Adrenal gland (tissue), 12 donors: ENCODE results near the gene TP53I11. TPM values are rescaled to one million over a fixed set of nuclear protein-coding genes. Genes with fewer than 3 reads are reported as not detected.

Experiments
- DNase-seq, 7 donors: peaks; one replicate each; pipeline ENCODE4 v3.0.0-alpha.2; 2019 to 2020
- H3K27ac ChIP-seq, 5 donors: fragments of 200-600 bp; sonication (generic) in 4 of 5; 1 replicate in 3 of 5; 2 replicates in 2 of 5; pipeline versions ENCODE4 v1.5.1 to v1.8.0; 2016 to 2020; ENCODE audit warnings: mild to moderate bottlenecking in 1 of 5
- H3K27me3 ChIP-seq: fragments of 200-600 bp; 2 replicates; pipeline ENCODE4 v1.8.0; 2021
- H3K36me3 ChIP-seq, 2 donors: fragments of 200-600 bp; replicated peaks in 1 of 2; 1 replicate in 1 of 2; 2 replicates in 1 of 2; pipeline versions ENCODE4 v1.5.1 to v1.8.0; 2018 to 2022
- H3K4me1 ChIP-seq, 2 donors: fragments of 200-600 bp; replicated peaks in 1 of 2; 1 replicate in 1 of 2; 2 replicates in 1 of 2; pipeline versions ENCODE4 v1.5.1 to v1.8.0; 2018 to 2021
- H3K4me3 ChIP-seq, 4 donors: fragments of 200-600 bp; sonication (generic) in 3 of 4; one replicate each; pipeline ENCODE4 v1.5.1; 2016 to 2018
- H3K9me3 ChIP-seq, 3 donors: fragments of 200-600 bp; sonication (generic) in 1 of 3; replicated peaks in 1 of 3; 1 replicate in 2 of 3; 2 replicates in 1 of 3; pipeline versions ENCODE4 v1.5.1 to v1.8.0; 2016 to 2021
- POLR2A ChIP-seq, 2 donors: fragments of 450-650 bp; IDR thresholded peaks; one replicate each; pipeline ENCODE4 v1.6.1; 2017; ENCODE audit warnings: antibody characterized with exemption in 2 of 2, mild to moderate bottlenecking in 2 of 2, moderate library complexity in 1 of 2
- WGBS, 4 donors: extraction: QIAGEN DNeasy Blood & Tissue Kit in 2 of 4; methylation state at CpG; one replicate each; pipeline versions ENCODE4 v1.1.5 to v1.1.7; 2013 to 2017; 5-methylcytosine and 5-hydroxymethylcytosine counted together
- intact Hi-C, 2 donors: fragments of 100-400 bp; cut with DNase I; formaldehyde crosslinking; loops; one replicate each; pipeline versions ENCODE4 v1.14.1 to v1.15.0; 2022 to 2023
- polyA plus RNA-seq, 3 donors: library from polyadenylated mRNA; stranded (reverse); fragments of 200-250 nt in 2 of 3; fragments of 350-450 nt in 1 of 3; fragmentation: Illumina TruSeq in 1 of 3; extraction: RNeasy Lipid Tissue Mini Kit (QIAGEN cat#74804) in 1 of 3; gene quantifications; one replicate each; pipeline ENCODE4 v1.2.3, GENCODE V29; 2013 to 2014
- total RNA-seq, 9 donors: library from RNA; depleted of rRNA in 4 of 9; stranded (reverse); fragments of >200 nt in 4 of 9; fragments of 120-200 nt in 1 of 9; fragmentation: NEBNext Ultra II Directional in 1 of 9; extraction: Animal tissue kit (Norgen Biotek cat#: 25700) in 1 of 9; gene quantifications; one replicate each; pipeline versions ENCODE4 v1.1.0 to v1.2.4, GENCODE V29; 2013 to 2023
- TF ChIP-seq, protein P1 (sequence below), 6 experiments: fragments of 450-650 bp in 4 of 6; fragments of 200-600 bp in 2 of 6; sonication (generic) in 1 of 6; IDR thresholded peaks; 1 replicate in 5 of 6; 2 replicates in 1 of 6; pipeline versions ENCODE4 v1.5.1 to v1.8.0; 2016 to 2021; ENCODE audit warnings: antibody characterized with exemption in 6 of 6, mild to moderate bottlenecking in 2 of 6, moderate library complexity in 1 of 6
- donor health status: healthy with polysubstance abuse.
- donor health status: Bipolar disorder and iron deficiency.
- donor health status: DM: yes; HTN: yes; CAD: no.
- donor health status: DM: no; HTN: no; CAD: no.
- donor health status: DM: no; HTN: no; CAD: no.
- donor health status: DM: yes; HTN: yes; CAD: no.

Gene TP53I11
- total and polyA plus RNA-seq, 12 donors: 3.5 to 55.7 (median 31.0) TPM

DNA sequence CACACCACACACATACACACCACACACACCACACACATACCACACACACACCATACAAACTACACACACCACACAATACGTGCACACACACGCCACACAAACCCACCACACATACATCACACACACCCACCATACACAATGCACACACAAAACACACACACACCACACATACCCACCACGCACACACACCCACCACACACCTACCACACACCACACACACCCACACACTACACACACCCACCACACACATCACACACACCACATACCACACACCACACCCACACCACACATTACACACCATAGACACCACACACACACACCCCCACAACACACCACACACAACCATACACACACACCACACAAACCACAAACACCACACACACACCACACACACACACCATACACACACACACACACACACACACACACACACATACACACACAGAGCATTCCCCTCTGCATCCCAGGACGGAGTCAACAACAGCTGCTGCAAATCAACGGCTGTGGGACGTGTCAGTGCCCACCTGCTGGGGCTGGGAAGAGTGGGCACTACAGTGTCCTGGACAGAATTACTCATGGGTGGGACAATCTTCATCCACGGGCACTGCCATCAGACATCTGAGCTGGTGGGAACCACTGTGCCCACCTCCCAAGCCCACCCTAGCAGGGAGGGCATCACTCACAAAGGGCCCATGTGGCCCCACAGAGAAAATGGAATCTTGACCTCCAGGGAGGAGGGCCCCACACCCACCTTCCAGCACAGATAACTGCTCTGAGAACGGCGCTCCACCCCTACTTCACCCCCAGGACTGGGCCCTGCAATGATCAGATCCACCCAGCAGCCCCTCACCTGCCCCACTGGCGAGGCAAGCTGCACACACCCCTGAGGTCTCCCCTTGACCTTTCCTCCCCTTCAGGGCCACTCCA is 8.4 kb downstream of the TP53I11 start:
- Histone ChIP-seq H3K4me1 (peaks cover 0 to 4% of the 10 kb centered on the region in 2 donors), H3K4me3 (no peak overlapping the region), H3K27me3 (no peaks in the 10 kb centered on the region), H3K9me3 (no peaks in the 10 kb centered on the region), H3K36me3 (no peaks in the 10 kb centered on the region), H3K27ac (no peak overlapping the region)
- no peak for TF ChIP-seq POLR2A (IDR thresholded peaks at IDR 0.05)
- TF ChIP-seq, protein P1, sequence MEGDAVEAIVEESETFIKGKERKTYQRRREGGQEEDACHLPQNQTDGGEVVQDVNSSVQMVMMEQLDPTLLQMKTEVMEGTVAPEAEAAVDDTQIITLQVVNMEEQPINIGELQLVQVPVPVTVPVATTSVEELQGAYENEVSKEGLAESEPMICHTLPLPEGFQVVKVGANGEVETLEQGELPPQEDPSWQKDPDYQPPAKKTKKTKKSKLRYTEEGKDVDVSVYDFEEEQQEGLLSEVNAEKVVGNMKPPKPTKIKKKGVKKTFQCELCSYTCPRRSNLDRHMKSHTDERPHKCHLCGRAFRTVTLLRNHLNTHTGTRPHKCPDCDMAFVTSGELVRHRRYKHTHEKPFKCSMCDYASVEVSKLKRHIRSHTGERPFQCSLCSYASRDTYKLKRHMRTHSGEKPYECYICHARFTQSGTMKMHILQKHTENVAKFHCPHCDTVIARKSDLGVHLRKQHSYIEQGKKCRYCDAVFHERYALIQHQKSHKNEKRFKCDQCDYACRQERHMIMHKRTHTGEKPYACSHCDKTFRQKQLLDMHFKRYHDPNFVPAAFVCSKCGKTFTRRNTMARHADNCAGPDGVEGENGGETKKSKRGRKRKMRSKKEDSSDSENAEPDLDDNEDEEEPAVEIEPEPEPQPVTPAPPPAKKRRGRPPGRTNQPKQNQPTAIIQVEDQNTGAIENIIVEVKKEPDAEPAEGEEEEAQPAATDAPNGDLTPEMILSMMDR (IDR thresholded peaks at IDR 0.05): no peak
- WGBS, 4 donors: 88 to 96% (median 90%) methylated on average over 6 to 10 of the region's 10 CpGs
- intact Hi-C loops: no loop called here
- DNase-seq: no peak

- Histone ChIP-seq H3K27ac (peak overlapping the region in 1 of 5 donors; percentile 2), H3K9me3 (no peaks in the 10 kb centered on the region), H3K4me3 (no peak overlapping the region), H3K27me3 (no peaks in the 10 kb centered on the region), H3K4me1 (no peaks in the 10 kb centered on the region), H3K36me3 (no peaks in the 10 kb centered on the region)
- WGBS, 4 donors: 71 to 83% (median 78%) methylated on average over 6 to 12 of the region's 12 CpGs
- intact Hi-C loops: no loop called here
- no peak for DNase-seq
- TF ChIP-seq, protein P1 (IDR thresholded peaks at IDR 0.05): no peak
- TF ChIP-seq POLR2A (IDR thresholded peaks at IDR 0.05): no peak
Observed at GRCh38 chr11:44941259-44942021, 9.2 kb downstream of the TP53I11 start.

- H3K36me3 ChIP-seq: no peaks in the 10 kb centered on the region
- no peak overlapping the region for H3K4me3 ChIP-seq
- H3K27ac ChIP-seq: peak overlapping the region in 1 of 5 donors; percentile 2
- intact Hi-C loops: no loop called here
- no peak for TF ChIP-seq POLR2A (IDR thresholded peaks at IDR 0.05)
- TF ChIP-seq, protein P1 (IDR thresholded peaks at IDR 0.05): no peak
- no peaks in the 10 kb centered on the region for H3K4me1 ChIP-seq
- DNase-seq: no peak
- H3K27me3 ChIP-seq: no peaks in the 10 kb centered on the region
- no peaks in the 10 kb centered on the region for H3K9me3 ChIP-seq
- 88 to 90% (median 89%) methylated on average over 8 to 9 of the region's 9 CpGs for WGBS, 4 donors
Observed at GRCh38 chr11:44940835-44941234, 9.8 kb downstream of the TP53I11 start.

- H3K36me3 ChIP-seq: no peaks in the 10 kb centered on the region
- H3K4me1 ChIP-seq: no peaks in the 10 kb centered on the region
- peak overlapping the region in 1 of 5 donors; percentile 2 for H3K27ac ChIP-seq
- H3K9me3 ChIP-seq: no peaks in the 10 kb centered on the region
- DNase-seq: no peak
- TF ChIP-seq POLR2A (IDR thresholded peaks at IDR 0.05): no peak
- TF ChIP-seq, protein P1 (IDR thresholded peaks at IDR 0.05): no peak
- no peaks in the 10 kb centered on the region for H3K27me3 ChIP-seq
- WGBS, 4 donors: 56 to 74% (median 65%) methylated on average over 7 of the region's 7 CpGs
- intact Hi-C loops: no loop called here
- no peak overlapping the region for H3K4me3 ChIP-seq
Observed at GRCh38 chr11:44940404-44940803, 10.3 kb downstream of the TP53I11 start.
